HEK293T (cell line): ENCODE measurements around the gene PDGFA.

Experiments
- ARNT ChIP-seq: fragments of 450-650 bp; IDR thresholded peaks from 2 replicates; pipeline ENCODE4 v1.6.1; 2017; ENCODE audit warnings: mild to moderate bottlenecking
- BHLHE40 ChIP-seq: fragments of 450-650 bp; IDR thresholded peaks from 2 replicates; pipeline ENCODE4 v1.6.1; 2016; ENCODE audit warnings: mild to moderate bottlenecking, moderate library complexity, borderline replicate concordance
- ELF4 ChIP-seq: fragments of 450-650 bp; IDR thresholded peaks from 2 replicates; pipeline ENCODE4 v1.6.1; 2017; ENCODE audit warnings: antibody characterized with exemption
- FOXM1 ChIP-seq: fragments of 450-650 bp; IDR thresholded peaks from 2 replicates; pipeline ENCODE4 v1.6.1; 2017; ENCODE audit warnings: mild to moderate bottlenecking, borderline replicate concordance
- PKNOX1 ChIP-seq: fragments of 450-650 bp; IDR thresholded peaks from 2 replicates; pipeline ENCODE4 v1.6.1; 2016
- SP1 ChIP-seq: fragments of 450-650 bp; IDR thresholded peaks from 2 replicates; pipeline ENCODE4 v1.6.1; 2017
- SUZ12 ChIP-seq: fragments of 450-650 bp; IDR thresholded peaks from 2 replicates; pipeline ENCODE4 v1.6.1; 2016; ENCODE audit warnings: mild to moderate bottlenecking
- TARDBP ChIP-seq: fragments of 450-650 bp; IDR thresholded peaks from 2 replicates; pipeline ENCODE4 v1.6.1; 2016
- ZNF384 ChIP-seq: fragments of 450-650 bp; IDR thresholded peaks from 2 replicates; pipeline ENCODE4 v1.6.1; 2016

- no peak for TF ChIP-seq ELF4
- no peak for TF ChIP-seq SUZ12
- no peak for TF ChIP-seq FOXM1
- no peak for TF ChIP-seq BHLHE40
- no peak for TF ChIP-seq PKNOX1
- TF ChIP-seq TARDBP, result no peak
- TF ChIP-seq ZNF384, result no peak
- TF ChIP-seq ARNT, result no peak
- TF ChIP-seq SP1, result no peak
Observed at GRCh38 chr7:453597-454306, 65.9 kb downstream of the PDGFA start.
